ENCODE measurements around the gene CDSN.
"Not testable (repeated sequence)": the region's sequence is repeated elsewhere in the genome, so short reads cannot be mapped to it uniquely, and the experiment has no call there.

The CDSN gene

GRCh38 chr6:31120151-31120915, at the start of gene CDSN:
Gene CDSN, minus strand, starts transcription at chr6:31120446. Its CDS starts 27 bp downstream, at chr6:31120419.
- DNase-seq (ENCODE audit: low read depth): no peak

- DNase-seq (ENCODE audit: low read depth): no peak
Observed at GRCh38 chr6:31169123-31169857, 49.0 kb upstream of the CDSN start.

- DNase-seq (ENCODE audit: low read depth): no peak
Observed at GRCh38 chr6:31168606-31169005, 48.4 kb upstream of the CDSN start.

GRCh38 chr6:31165986-31166385, 45.7 kb upstream of the CDSN start:
- no peak for DNase-seq (ENCODE audit: low read depth)

- DNase-seq (ENCODE audit: low read depth): not testable (repeated sequence)
Observed at GRCh38 chr6:31165064-31165832, 45.0 kb upstream of the CDSN start.

GRCh38 chr6:31164475-31165063, 44.3 kb upstream of the CDSN start:
- DNase-seq (ENCODE audit: low read depth): not testable (repeated sequence)

GRCh38 chr6:31163922-31164321, 43.7 kb upstream of the CDSN start:
- DNase-seq (ENCODE audit: low read depth): no peak

GRCh38 chr6:31162463-31163165, 42.4 kb upstream of the CDSN start:
- DNase-seq (ENCODE audit: low read depth): no peak

GRCh38 chr6:31161216-31162126, 41.2 kb upstream of the CDSN start:
- DNase-seq (ENCODE audit: low read depth): no peak

- DNase-seq (ENCODE audit: low read depth): no peak
Observed at GRCh38 chr6:31158863-31159855, 38.9 kb upstream of the CDSN start.

GRCh38 chr6:31158140-31158862, 38.1 kb upstream of the CDSN start, which contains the start of gene TCF19:
Gene TCF19, plus strand, starts transcription at chr6:31158589. Its CDS starts 881 bp downstream, at chr6:31159470.
- DNase-seq (ENCODE audit: low read depth): peak; percentile 99

- no peak for DNase-seq (ENCODE audit: low read depth)
Observed at GRCh38 chr6:31157513-31158139, 37.4 kb upstream of the CDSN start, which contains the start of gene CCHCR1. Gene CCHCR1, minus strand, starts transcription at chr6:31157802. Its CDS starts 202 bp downstream, at chr6:31157600.

GRCh38 chr6:31156641-31157040, 36.4 kb upstream of the CDSN start:
- no peak for DNase-seq (ENCODE audit: low read depth)

GRCh38 chr6:31154436-31154835, 34.2 kb upstream of the CDSN start:
- no peak for DNase-seq (ENCODE audit: low read depth)

GRCh38 chr6:31152781-31153180, 32.5 kb upstream of the CDSN start:
- no peak for DNase-seq (ENCODE audit: low read depth)

- DNase-seq (ENCODE audit: low read depth): no peak
Observed at GRCh38 chr6:31149827-31150447, 29.7 kb upstream of the CDSN start.

- no peak for DNase-seq (ENCODE audit: low read depth)
Observed at GRCh38 chr6:31145386-31145785, 25.1 kb upstream of the CDSN start.
